NT2/D1 (cell line): ENCODE measurements around the gene CADM2.
"Not testable (repeated sequence)": the region's sequence is repeated elsewhere in the genome, so short reads cannot be mapped to it uniquely, and the experiment has no call there.

Experiments used
- YY1 ChIP-seq: IDR thresholded peaks from 2 replicates; pipeline ENCODE4 v1.6.1; 2011; ENCODE audit not compliant: insufficient read length, insufficient read depth
- ZNF274 ChIP-seq: IDR thresholded peaks from 2 replicates; pipeline ENCODE4 v1.6.1; 2011; ENCODE audit warnings: mild to moderate bottlenecking, low read depth, low read length

DNA sequence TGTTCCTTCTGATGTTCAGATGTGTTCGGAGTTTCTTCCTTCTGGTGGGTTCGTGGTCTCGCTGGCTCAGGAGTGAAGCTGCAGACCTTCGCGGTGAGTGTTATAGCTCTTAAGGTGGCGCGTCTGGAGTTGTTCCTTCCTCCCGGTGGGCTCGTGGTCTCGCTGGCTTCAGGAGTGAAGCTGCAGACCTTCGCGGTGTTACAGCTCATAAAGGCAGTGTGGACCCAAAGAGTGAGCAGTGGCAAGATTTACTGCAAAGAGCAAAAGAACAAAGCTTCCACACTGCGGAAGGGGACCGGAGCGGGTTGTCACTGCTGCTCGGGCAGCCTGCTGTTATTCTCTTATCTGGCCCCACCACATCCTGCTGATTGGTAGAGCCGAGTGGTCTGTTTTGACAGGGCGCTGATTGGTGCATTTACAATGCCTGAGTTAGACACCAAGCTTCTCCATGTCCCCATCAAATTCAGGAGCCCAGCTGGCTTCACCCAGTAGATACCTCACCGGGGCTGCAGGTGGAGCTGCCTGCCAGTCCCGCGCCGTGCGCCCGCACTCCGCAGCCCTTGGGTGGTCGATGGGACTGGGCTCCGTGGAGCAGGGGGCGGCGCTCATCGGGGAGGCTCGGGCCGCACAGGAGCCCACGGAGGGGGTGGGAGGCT is 545.5 kb downstream of the CADM2 start:
- TF ChIP-seq YY1, ZNF274: not testable (repeated sequence)
